ENCODE data around the gene CTNNA2.

GRCh38 chr2:79849949-79850348, 337.1 kb downstream of the CTNNA2 start:
- no peak for TF ChIP-seq ZNF565 (CRISPR knock-in tag; conservative IDR thresholded peaks at IDR 0.05; ENCODE audit: low read depth)
- no peak for TF ChIP-seq RARB (CRISPR knock-in tag; IDR thresholded peaks at IDR 0.05)
- no peak for TF ChIP-seq CSDC2 (CRISPR knock-in tag; IDR thresholded peaks at IDR 0.05)
- no peak for TF ChIP-seq ISL1 (CRISPR knock-in tag; IDR thresholded peaks at IDR 0.05)
- TF ChIP-seq ZFP3 (CRISPR knock-in tag; IDR thresholded peaks at IDR 0.05) = no peak
- no peak for TF ChIP-seq PATZ1 (CRISPR knock-in tag; IDR thresholded peaks at IDR 0.05; ENCODE audit: borderline replicate concordance)
- no peak for TF ChIP-seq GLIS3 (CRISPR knock-in tag; IDR thresholded peaks at IDR 0.05)
- TF ChIP-seq ZNF70 (CRISPR knock-in tag; IDR thresholded peaks at IDR 0.05) = no peak
- no peak for TF ChIP-seq CSRNP3 (CRISPR knock-in tag; IDR thresholded peaks at IDR 0.05)
- no peak for TF ChIP-seq SNAI2 (CRISPR knock-in tag; IDR thresholded peaks at IDR 0.05)
- no peak for TF ChIP-seq ARNTL (CRISPR knock-in tag; IDR thresholded peaks at IDR 0.05; ENCODE audit: borderline replicate concordance, low read depth)
- TF ChIP-seq POU6F1 (CRISPR knock-in tag; IDR thresholded peaks at IDR 0.05; ENCODE audit: borderline replicate concordance, low read depth) = no peak
- TF ChIP-seq PPARA (CRISPR knock-in tag; IDR thresholded peaks at IDR 0.05; ENCODE audit: borderline replicate concordance) = no peak
- no peak for TF ChIP-seq ZC3H10 (CRISPR knock-in tag; IDR thresholded peaks at IDR 0.05)
